Endothelial cell of umbilical vein (primary cell): Measurements from ENCODE around the gene OAF. TPM values are rescaled to one million over a fixed set of nuclear protein-coding genes. Genes with fewer than 3 reads are reported as not detected.

Experiments used
- BruUV-seq: library from RNA; stranded (reverse); fragments of 400-500 nt; replicated peaks from 2 replicates; lab custom pipeline; 2021; lab: Mats Ljungman, UMichigan
- CTCF ChIA-PET: fragments of 300-600, 350-600 bp; sonication (Branson Sonifier 250); formaldehyde crosslinking; loops from one replicate; lab custom pipeline; 2021; ENCODE audit warnings: antibody characterized with exemption, inconsistent platforms; lab: Charles Lee
- POLR2A ChIA-PET: fragments of 300-600, 350-600 bp; sonication (Branson Sonifier 250); formaldehyde crosslinking; loops from one replicate; lab custom pipeline; 2021; ENCODE audit warnings: antibody characterized with exemption, inconsistent platforms; lab: Charles Lee
- DNase-seq: peaks from one replicate; pipeline ENCODE4 v3.0.0-alpha.2; 2011; ENCODE audit warnings: low read depth, low spot score
- FAIRE-seq: peaks from 2 replicates; lab custom pipeline; 2011; peaks lifted over from hg19 to GRCh38; lab: Jason Lieb, UNC
- H2AFZ ChIP-seq: 2 replicates; pipeline ENCODE4 v1.6.0; 2012; ENCODE audit warnings: low read depth, low read length, control low read depth, inconsistent platforms
- H3K27ac ChIP-seq: 2 replicates; pipeline ENCODE4 v1.5.1; 2011; ENCODE audit warnings: low read depth, mild to moderate bottlenecking, control low read depth, low read length, moderate library complexity; ENCODE audit not compliant: insufficient read depth
- H3K27me3 ChIP-seq, 2 experiments: 2 replicates each; pipeline versions ENCODE4 v1.6.0 to v1.6.1; 2011; ENCODE audit warnings: low read length in 2 of 2, mixed read lengths in 1 of 2; ENCODE audit not compliant: control insufficient read depth in 2 of 2, insufficient read depth in 2 of 2
- H3K36me3 ChIP-seq, 2 experiments: 2 replicates in 1 of 2; 3 replicates in 1 of 2; pipeline ENCODE4 v1.5.1; 2011; ENCODE audit warnings: low read length in 2 of 2, mild to moderate bottlenecking in 1 of 2, moderate library complexity in 1 of 2; ENCODE audit not compliant: control insufficient read depth in 2 of 2, insufficient read depth in 2 of 2; ENCODE audit errors: extremely low read depth in 1 of 2
- H3K4me1 ChIP-seq: 3 replicates; pipeline ENCODE4 v1.5.1; 2011; ENCODE audit warnings: mild to moderate bottlenecking, low read length; ENCODE audit not compliant: control insufficient read depth, insufficient read depth; ENCODE audit errors: extremely low read depth
- H3K4me2 ChIP-seq: 2 replicates; pipeline ENCODE4 v1.6.1; 2011; ENCODE audit warnings: low read length, control low read depth, mixed read lengths; ENCODE audit not compliant: insufficient read depth
- H3K4me3 ChIP-seq, 3 experiments: fragments of 200-600 bp in 1 of 3; sonication (generic), shearing (Covaris generic) in 1 of 3; replicated peaks in 1 of 3; 2 replicates each; pipeline ENCODE4 v1.5.1; 2011 to 2016; ENCODE audit warnings: control low read depth in 3 of 3, low read length in 3 of 3, mild to moderate bottlenecking in 2 of 3, inconsistent platforms in 1 of 3, low read depth in 1 of 3, moderate library complexity in 1 of 3; ENCODE audit not compliant: insufficient read depth in 1 of 3
- H3K79me2 ChIP-seq: 2 replicates; pipeline ENCODE4 v1.6.0; 2012; ENCODE audit warnings: low read length, inconsistent platforms; ENCODE audit not compliant: control insufficient read depth, insufficient read depth
- H3K9ac ChIP-seq: replicated peaks from 2 replicates; pipeline ENCODE3; 2011; ENCODE audit warnings: low read length, control low read depth; ENCODE audit not compliant: insufficient read depth; ENCODE audit errors: extremely low read depth
- H3K9me1 ChIP-seq: replicated peaks from 3 replicates; pipeline ENCODE4 v1.6.0; 2011; ENCODE audit warnings: mild to moderate bottlenecking, low read length; ENCODE audit not compliant: control insufficient read depth, insufficient read depth; ENCODE audit errors: extremely low read depth
- H3K9me3 ChIP-seq: replicated peaks from 2 replicates; pipeline ENCODE4 v1.5.1; 2012; ENCODE audit warnings: low read length, inconsistent platforms; ENCODE audit not compliant: control insufficient read depth, insufficient read depth
- H4K20me1 ChIP-seq: replicated peaks from 2 replicates; pipeline ENCODE3; 2011; ENCODE audit warnings: mild to moderate bottlenecking, low read length; ENCODE audit not compliant: control insufficient read depth, insufficient read depth; ENCODE audit errors: extremely low read depth
- CTCF ChIP-seq, 2 donors: IDR thresholded peaks; 1 replicate in 1 of 2; 2 replicates in 1 of 2; pipeline ENCODE4 v1.5.1; 2011; ENCODE audit warnings: low read length in 2 of 2, mild to moderate bottlenecking in 2 of 2, moderate library complexity in 2 of 2, control low read depth in 1 of 2, inconsistent platforms in 1 of 2, low read depth in 1 of 2; ENCODE audit not compliant: insufficient read depth in 1 of 2; ENCODE audit errors: extremely low read depth in 1 of 2
- EZH2 ChIP-seq: IDR thresholded peaks from 2 replicates; pipeline ENCODE4 v1.6.1; 2012; ENCODE audit warnings: borderline replicate concordance, low read depth, mild to moderate bottlenecking, moderate library complexity, low read length, inconsistent platforms; ENCODE audit not compliant: severe bottlenecking
- FOS ChIP-seq: IDR thresholded peaks from 2 replicates; pipeline ENCODE4 v1.6.1; 2011; ENCODE audit warnings: mild to moderate bottlenecking, low read length, moderate library complexity, borderline replicate concordance; ENCODE audit not compliant: insufficient read depth
- GATA2 ChIP-seq: IDR thresholded peaks from 2 replicates; pipeline ENCODE4 v1.7.0; 2011; ENCODE audit warnings: low read depth, mild to moderate bottlenecking, moderate library complexity, mixed read lengths, low read length; ENCODE audit not compliant: insufficient read length, insufficient read depth
- JUN ChIP-seq: IDR thresholded peaks from 2 replicates; pipeline ENCODE4 v1.6.1; 2011; ENCODE audit warnings: borderline replicate concordance, low read depth; ENCODE audit not compliant: insufficient read length, insufficient read depth
- MAX ChIP-seq: IDR thresholded peaks from 2 replicates; pipeline ENCODE4 v1.6.1; 2011; ENCODE audit not compliant: insufficient read depth, insufficient read length
- MYC ChIP-seq: IDR thresholded peaks from one replicate; pipeline ENCODE4 v1.6.1; 2011; ENCODE audit warnings: mild to moderate bottlenecking, low read depth, low read length
- POLR2A ChIP-seq: IDR thresholded peaks from 2 replicates; pipeline ENCODE4 v1.6.1; 2012; ENCODE audit warnings: low read depth, mild to moderate bottlenecking, control low read depth, low read length
- POLR2AphosphoS5 ChIP-seq: IDR thresholded peaks from 2 replicates; pipeline ENCODE4 v1.6.1; 2012; ENCODE audit warnings: low read depth, mild to moderate bottlenecking, control low read depth, low read length, moderate library complexity; ENCODE audit not compliant: insufficient read depth
- dilution Hi-C: fragments of 300-500 bp; cut with MboI; formaldehyde crosslinking; loops from one replicate; pipeline ENCODE4 v1.15.0; 2019; ENCODE audit warnings: low sequenced_read_pairs; ENCODE audit not compliant: extremely low pct_ligation_motif_present
- intact Hi-C: fragments of 100-400 bp; cut with micrococcal nuclease; formaldehyde crosslinking; loops from one replicate; pipeline ENCODE4 v1.10.0; 2022
- polyA plus RNA-seq, 4 experiments: library from polyadenylated mRNA; depleted of rRNA in 3 of 4; stranded (reverse) in 3 of 4; unstranded in 1 of 4; fragments of >200 nt; gene quantifications; 2 replicates each; pipeline versions ENCODE4 v1.2.1 to v1.2.3, GENCODE V29; 2011 to 2012; ENCODE audit warnings: missing spikeins in 1 of 4
- total RNA-seq: library from RNA; stranded (reverse); gene quantifications from 2 replicates; pipeline ENCODE4 v1.2.3, GENCODE V29; 2021

Gene OAF
- total and polyA plus RNA-seq, 2 donors (not counting 3 experiments of a cell fraction or from before 2014, with no cell fraction given) = 32.1 to 33.8 TPM

- Histone ChIP-seq H3K9me3 (no peaks in the 10 kb centered on the region), H2AFZ (no peak overlapping the region), H3K79me2 (no peaks in the 10 kb centered on the region), H3K27ac (no peak overlapping the region), H3K36me3 (no peaks in the 10 kb centered on the region), H3K27me3 (peaks cover 2 to 3% of the 10 kb centered on the region in 2 experiments), H3K4me2 (no peak overlapping the region), H3K4me3 (no peak overlapping the region), H3K9me1 (no peaks in the 10 kb centered on the region), H3K9ac (no peak overlapping the region), H4K20me1 (no peaks in the 10 kb centered on the region), H3K4me1 (no peaks in the 10 kb centered on the region)
- intact Hi-C loops (no loop called here), dilution Hi-C loops (no loop called here)
- ChIA-PET CTCF (interaction anchor here (0.8 kb wide), 1 partner anchor 38 kb away, joined by 3 read pairs; no protein-coding TSS in a partner anchor), POLR2A (no interaction called here)
- BruUV-seq = no TSS peak
- TF ChIP-seq POLR2AphosphoS5 (no peak), CTCF (IDR thresholded peaks at IDR 0.05; ENCODE audit: extremely low read depth in 1 of 2, insufficient read depth in 1 of 2, low read depth in 1 of 2, low read length in 2 of 2) (no peak), POLR2A (no peak), EZH2 (no peak), MYC (no peak), GATA2 (no peak), MAX (no peak), JUN (no peak), FOS (no peak)
- no peak for DNase-seq
- FAIRE-seq = no peak
Observed at GRCh38 chr11:120261931-120262330, 51.1 kb downstream of the OAF start.
